A549 (cell line): ENCODE measurements around the gene LOXHD1. TPM values are rescaled to one million over a fixed set of nuclear protein-coding genes. Genes with fewer than 3 reads are reported as not detected.

Experiments used
- ATAC-seq, 2 experiments: fragments of 200-7000 bp in 1 of 2; fragments of >200 bp in 1 of 2; cut with Nextera tagmentation in 1 of 2; cut with Tn5 transposase in 1 of 2; 3 replicates each; pipeline versions ENCODE4 v1.8.0 to v1.9.1; 2018 to 2020; ENCODE audit warnings: mild to moderate bottlenecking in 1 of 2, moderate library complexity in 1 of 2
- CTCF ChIA-PET: fragments of 300-600 bp; sonication (Branson Sonifier 250); formaldehyde crosslinking; extraction: SDS; loops from one replicate; lab custom pipeline; 2021; ENCODE audit warnings: antibody characterized with exemption, inconsistent platforms; lab: Yijun Ruan, JAX
- POLR2A ChIA-PET: fragments of 350-600 bp; formaldehyde crosslinking; extraction: SDS; loops from one replicate; lab custom pipeline; 2021; ENCODE audit warnings: antibody characterized with exemption, inconsistent platforms; lab: Yijun Ruan, JAX
- DNase-seq, 2 experiments: peaks; one replicate each; pipeline versions ENCODE4 v3.0.0 to v3.0.0-alpha.2; 2011 to 2016; ENCODE audit warnings: low read depth in 1 of 2, low spot score in 1 of 2
- FAIRE-seq: peaks from 2 replicates; lab custom pipeline; 2011; peaks lifted over from hg19 to GRCh38; lab: Jason Lieb, UNC
- H3K27ac ChIP-seq, 2 experiments: fragments of >200 bp; sonication (Bioruptor Twin); formaldehyde crosslinking; 3 replicates each; pipeline ENCODE4 v1.5.1; 2016 to 2017
- H3K4me1 ChIP-seq: fragments of >200 bp; sonication (Bioruptor Twin); formaldehyde crosslinking; 3 replicates; pipeline ENCODE4 v1.6.1; 2016
- H3K4me2 ChIP-seq: fragments of >200 bp; sonication (Bioruptor Twin); formaldehyde crosslinking; 3 replicates; pipeline ENCODE4 v1.6.1; 2016
- H3K4me3 ChIP-seq: fragments of >200 bp; sonication (Bioruptor Twin); formaldehyde crosslinking; 3 replicates; pipeline ENCODE4 v1.5.1; 2016
- H3K9me3 ChIP-seq: fragments of >200 bp; sonication (Bioruptor Twin); formaldehyde crosslinking; 3 replicates; pipeline ENCODE4 v1.6.1; 2016
- CBX8 ChIP-seq: fragments of 200-600 bp; sonication (generic); IDR thresholded peaks from 2 replicates; pipeline ENCODE4 v1.6.1; 2016
- CHD2 ChIP-seq: fragments of 150-350 bp; IDR thresholded peaks from 2 replicates; pipeline ENCODE4 v1.6.1; 2014; ENCODE audit warnings: low read length; ENCODE audit not compliant: partially characterized antibody
- EHF ChIP-seq: fragments of 250-450 bp; sonication (Bioruptor Pico); IDR thresholded peaks from 2 replicates; pipeline ENCODE4 v1.5.0; 2020; ENCODE audit warnings: mild to moderate bottlenecking
- EHMT2 ChIP-seq: fragments of 200-600 bp; sonication (generic); IDR thresholded peaks from 2 replicates; pipeline ENCODE4 v1.6.1; 2016; ENCODE audit warnings: antibody characterized with exemption, low read depth, mild to moderate bottlenecking, moderate library complexity
- EP300 ChIP-seq, 2 experiments: fragments of >200 bp; sonication (Bioruptor Twin); formaldehyde crosslinking; IDR thresholded peaks; 2 replicates in 1 of 2; 3 replicates in 1 of 2; pipeline ENCODE4 v1.6.1; 2016 to 2017
- FOSB ChIP-seq: fragments of 250-450 bp; sonication (Bioruptor Pico); IDR thresholded peaks from 2 replicates; pipeline ENCODE4 v1.5.0; 2020; ENCODE audit warnings: mild to moderate bottlenecking, moderate library complexity
- GATA3 ChIP-seq: IDR thresholded peaks from 2 replicates; pipeline ENCODE4 v1.6.1; 2012; ENCODE audit warnings: borderline replicate concordance
- HDAC2 ChIP-seq: fragments of 200-600 bp; sonication (generic); IDR thresholded peaks from 2 replicates; pipeline ENCODE4 v1.6.1; 2016
- JUN ChIP-seq, 2 experiments: fragments of >200 bp; sonication (Bioruptor Twin); formaldehyde crosslinking; IDR thresholded peaks; 2 replicates in 1 of 2; 3 replicates in 1 of 2; pipeline ENCODE4 v1.6.1; 2016 to 2017
- KDM1A ChIP-seq: fragments of 200-600 bp; sonication (generic); IDR thresholded peaks from 2 replicates; pipeline ENCODE4 v1.6.1; 2016; ENCODE audit warnings: low read depth, mild to moderate bottlenecking
- KDM5A ChIP-seq: fragments of 200-600 bp; sonication (generic); IDR thresholded peaks from 2 replicates; pipeline ENCODE4 v1.6.1; 2016; ENCODE audit warnings: antibody characterized with exemption, mild to moderate bottlenecking
- MAZ ChIP-seq: fragments of 150-350 bp; IDR thresholded peaks from 2 replicates; pipeline ENCODE4 v1.6.1; 2014; ENCODE audit warnings: antibody characterized with exemption, low read depth, low read length, borderline replicate concordance
- NFE2L2 ChIP-seq: fragments of 150-350 bp; conservative IDR thresholded peaks from 2 replicates; pipeline ENCODE4 v1.6.1; 2014; ENCODE audit warnings: low read length
- NPAS2 ChIP-seq: fragments of 250-450 bp; sonication (Bioruptor Pico); IDR thresholded peaks from 2 replicates; pipeline ENCODE4 v1.8.0; 2022; ENCODE audit warnings: mild to moderate bottlenecking, moderate library complexity, borderline replicate concordance
- NR3C1 ChIP-seq: fragments of >200 bp; sonication (Bioruptor Twin); formaldehyde crosslinking; IDR thresholded peaks from 3 replicates; pipeline ENCODE4 v1.6.1; 2017
- PBX3 ChIP-seq: IDR thresholded peaks from 2 replicates; pipeline ENCODE4 v1.6.1; 2012
- PHF8 ChIP-seq: fragments of 200-600 bp; sonication (generic); IDR thresholded peaks from 2 replicates; pipeline ENCODE4 v1.6.1; 2016; ENCODE audit warnings: low read depth, mild to moderate bottlenecking, antibody characterized with exemption, moderate library complexity, borderline replicate concordance
- POLR2AphosphoS2 ChIP-seq: conservative IDR thresholded peaks from 2 replicates; pipeline ENCODE4 v1.6.1; 2012; ENCODE audit warnings: low read length, improper control_type of control experiment, inconsistent platforms
- RARB ChIP-seq: fragments of 250-450 bp; sonication (Bioruptor Pico); IDR thresholded peaks from 2 replicates; pipeline ENCODE4 v1.8.0; 2021; ENCODE audit warnings: mild to moderate bottlenecking, moderate library complexity
- RCOR1 ChIP-seq: fragments of 150-350 bp; IDR thresholded peaks from 2 replicates; pipeline ENCODE4 v1.6.1; 2014; ENCODE audit warnings: antibody characterized with exemption, low read length, low read depth
- TP53 ChIP-seq: fragments of 250-450 bp; sonication (Bioruptor Pico); IDR thresholded peaks from 2 replicates; pipeline ENCODE4 v1.5.0; 2021; ENCODE audit warnings: mild to moderate bottlenecking, moderate library complexity
- ZC3H11A ChIP-seq: fragments of 450-650 bp; IDR thresholded peaks from 2 replicates; pipeline ENCODE4 v1.6.1; 2014; ENCODE audit warnings: antibody characterized with exemption, mild to moderate bottlenecking
- ZFP36 ChIP-seq: fragments of 450-650 bp; IDR thresholded peaks from 2 replicates; pipeline ENCODE4 v1.6.1; 2014; ENCODE audit warnings: borderline replicate concordance; ENCODE audit not compliant: partially characterized antibody
- ZNF302 ChIP-seq: fragments of 250-450 bp; sonication (Bioruptor Pico); IDR thresholded peaks from 2 replicates; pipeline ENCODE4 v1.9.0; 2021; ENCODE audit warnings: inconsistent platforms, mild to moderate bottlenecking, moderate library complexity
- WGBS: methylation state at CpG from one replicate; pipeline ENCODE4 v1.1.6; 2017; ENCODE audit errors: missing lambda C conversion rate; 5-methylcytosine and 5-hydroxymethylcytosine counted together
- polyA plus RNA-seq, 4 experiments: library from polyadenylated mRNA; depleted of rRNA in 3 of 4; stranded (reverse); fragments of >200 nt; fragmentation: RNase III in 1 of 4; extraction: RNeasy Plus Mini Kit Qiagen cat#74134 plus additional on column Dnase treatment in 1 of 4; gene quantifications; 2 replicates in 3 of 4; 3 replicates in 1 of 4; pipeline ENCODE4 v1.2.3, GENCODE V29; 2011 to 2017
- TF ChIP-seq, protein P1 (sequence below): fragments of >200 bp; sonication (Bioruptor Twin); formaldehyde crosslinking; IDR thresholded peaks from 2 replicates; pipeline ENCODE4 v1.6.1; 2016
- TF ChIP-seq, protein P2 (sequence below): IDR thresholded peaks from 2 replicates; pipeline ENCODE4 v1.6.1; 2012; ENCODE audit warnings: low read depth, borderline replicate concordance

LOXHD1 gene
- polyA plus RNA-seq, 2 of the 4 experiments (the other 2 are of a cell fraction) = not detected

DNA sequence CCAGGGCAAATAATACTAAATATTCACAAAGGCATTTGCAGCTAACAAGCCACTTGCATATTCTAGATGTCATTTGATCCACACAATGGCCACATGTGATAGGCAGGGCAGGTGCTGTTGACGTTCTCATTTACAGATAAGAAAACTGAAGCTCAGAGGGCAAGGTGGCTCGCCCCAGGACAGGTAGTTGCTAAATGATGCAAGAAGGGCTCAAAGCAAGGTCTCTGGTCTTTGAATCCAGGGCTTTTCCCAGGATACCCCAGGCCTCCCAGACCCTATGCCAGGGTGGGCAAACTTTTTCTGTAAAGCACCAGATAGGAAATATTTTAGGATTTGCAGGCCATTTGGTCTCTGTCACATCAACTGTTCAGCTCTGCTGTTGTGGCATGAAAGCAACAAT, 35.1 kb downstream of the LOXHD1 start:
- no peak overlapping the region for H3K4me2 ChIP-seq
- DNase-seq (no peak), FAIRE-seq (no peak), ATAC-seq (no peak)
- no peak overlapping the region for H3K4me3 ChIP-seq
- 27% methylated on average over 2 of the region's 2 CpGs for WGBS
- TF ChIP-seq HDAC2 = no peak
- TF ChIP-seq KDM5A = no peak
- TF ChIP-seq MAZ = no peak
- TF ChIP-seq PHF8 = no peak
- POLR2A ChIA-PET = no interaction called here
- H3K4me1 ChIP-seq = no peaks in the 10 kb centered on the region
- H3K9me3 ChIP-seq = no peaks in the 10 kb centered on the region
- CTCF ChIA-PET = interaction anchor here (1.1 to 4.6 kb wide), 6 partner anchors 34 to 341 kb away, joined by 3 to 44 read pairs (median 3); no protein-coding TSS in a partner anchor
- no peak overlapping the region for H3K27ac ChIP-seq

- DNase-seq = no peak
- CTCF ChIA-PET = interaction anchor here (1.1 kb wide), 1 partner anchor 37 kb away, joined by 3 read pairs; no protein-coding TSS in a partner anchor
- 32% methylated on average over 6 of the region's 6 CpGs for WGBS
These were observed 35.8 kb downstream of the LOXHD1 start for GRCh38 chr18:46621111-46621766.

GRCh38 chr18:46619559-46619958, 37.5 kb downstream of the LOXHD1 start:
- no peak for ATAC-seq
- H3K4me2 ChIP-seq = no peak overlapping the region
- H3K27ac ChIP-seq = no peak overlapping the region
- no peaks in the 10 kb centered on the region for H3K4me1 ChIP-seq
- no peak for DNase-seq
- ChIA-PET CTCF (interaction anchor here (0.9 to 1.8 kb wide), 2 partner anchors 12 to 65 kb away, joined by 3 to 6 read pairs; no protein-coding TSS in a partner anchor), POLR2A (no interaction called here)
- FAIRE-seq = no peak
- no peak for TF ChIP-seq JUN (IDR thresholded peaks at IDR 0.05)
- TF ChIP-seq RCOR1 = no peak
- 3% methylated on average over 3 of the region's 3 CpGs for WGBS
- H3K4me3 ChIP-seq = no peak overlapping the region
- H3K9me3 ChIP-seq = no peaks in the 10 kb centered on the region

More at GRCh38 chr18:46621111-46621766, 35.8 kb downstream of the LOXHD1 start:
- Histone ChIP-seq H3K4me2 (no peak overlapping the region), H3K4me1 (no peaks in the 10 kb centered on the region), H3K27ac (no peak overlapping the region), H3K9me3 (no peaks in the 10 kb centered on the region), H3K4me3 (no peak overlapping the region)
- FAIRE-seq = no peak
- POLR2A ChIA-PET = no interaction called here
- TF ChIP-seq, protein P1, sequence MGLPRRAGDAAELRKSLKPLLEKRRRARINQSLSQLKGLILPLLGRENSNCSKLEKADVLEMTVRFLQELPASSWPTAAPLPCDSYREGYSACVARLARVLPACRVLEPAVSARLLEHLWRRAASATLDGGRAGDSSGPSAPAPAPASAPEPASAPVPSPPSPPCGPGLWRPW = no peak
- TF ChIP-seq NFE2L2 = no peak
- no peak for TF ChIP-seq MAZ
- TF ChIP-seq ZFP36 = no peak
- TF ChIP-seq EP300 (IDR thresholded peaks at IDR 0.05) = no peak
- TF ChIP-seq KDM1A = no peak
- no peak for TF ChIP-seq ZNF302
- TF ChIP-seq PBX3 = no peak
- no peak for TF ChIP-seq POLR2AphosphoS2
- no peak for TF ChIP-seq EHMT2
- no peak for TF ChIP-seq CHD2
- no peak for TF ChIP-seq FOSB (CRISPR knock-in tag)
- TF ChIP-seq JUN (IDR thresholded peaks at IDR 0.05) = no peak
- no peak for TF ChIP-seq ZC3H11A
- TF ChIP-seq NPAS2 (CRISPR knock-in tag) = no peak
- TF ChIP-seq NR3C1 = no peak
- TF ChIP-seq CBX8 = no peak
- no peak for TF ChIP-seq EHF (CRISPR knock-in tag)
- TF ChIP-seq PHF8 = no peak
- no peak for ATAC-seq

DNA sequence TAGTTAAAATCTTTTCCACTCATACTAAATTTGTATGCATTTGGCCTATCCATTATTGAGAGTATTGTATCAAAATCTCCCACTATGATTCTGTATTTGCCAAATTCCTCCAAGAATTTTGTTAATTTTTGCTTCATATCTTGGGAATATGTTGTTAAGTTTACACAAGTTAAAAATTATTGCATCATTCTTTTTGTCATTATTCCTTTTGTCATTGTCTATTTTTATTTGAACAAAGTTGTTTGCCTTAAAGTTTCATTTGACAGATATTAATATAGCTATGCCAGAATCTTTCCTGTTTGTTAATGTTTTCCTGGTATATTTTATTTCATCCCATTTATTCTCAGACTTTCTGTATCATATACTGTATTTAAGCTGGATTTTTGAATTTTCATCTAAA, 41.3 kb downstream of the LOXHD1 start:
- Histone ChIP-seq H3K4me3 (no peak overlapping the region), H3K27ac (no peak overlapping the region), H3K9me3 (no peaks in the 10 kb centered on the region), H3K4me1 (no peaks in the 10 kb centered on the region), H3K4me2 (no peak overlapping the region)
- CTCF ChIA-PET = no interaction called here
- FAIRE-seq (no peak), DNase-seq (no peak), ATAC-seq (no peak)
- POLR2A ChIA-PET = no interaction called here
- no peak for TF ChIP-seq RARB
- TF ChIP-seq TP53 (CRISPR knock-in tag) = no peak
- TF ChIP-seq, protein P2, sequence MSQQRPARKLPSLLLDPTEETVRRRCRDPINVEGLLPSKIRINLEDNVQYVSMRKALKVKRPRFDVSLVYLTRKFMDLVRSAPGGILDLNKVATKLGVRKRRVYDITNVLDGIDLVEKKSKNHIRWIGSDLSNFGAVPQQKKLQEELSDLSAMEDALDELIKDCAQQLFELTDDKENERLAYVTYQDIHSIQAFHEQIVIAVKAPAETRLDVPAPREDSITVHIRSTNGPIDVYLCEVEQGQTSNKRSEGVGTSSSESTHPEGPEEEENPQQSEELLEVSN = no peak
- no peak for TF ChIP-seq NPAS2 (CRISPR knock-in tag)
- TF ChIP-seq GATA3 = no peak
